Caco-2 (cell line): ENCODE results near the gene CDS1. TPM values are rescaled to one million over a fixed set of nuclear protein-coding genes. Genes with fewer than 3 reads are reported as not detected.

Experiments
- BruUV-seq: library from RNA; stranded (reverse); fragments of 400-500 nt; replicated peaks from 2 replicates; lab custom pipeline; 2021; lab: Mats Ljungman, UMichigan
- CTCF ChIA-PET: fragments of 300-600 bp; sonication (Branson Sonifier 250); formaldehyde crosslinking; loops from one replicate; lab custom pipeline; 2022; ENCODE audit warnings: antibody characterized with exemption; lab: Charles Lee
- POLR2A ChIA-PET: fragments of 300-600 bp; sonication (Branson Sonifier 250); formaldehyde crosslinking; loops from one replicate; lab custom pipeline; 2022; ENCODE audit warnings: antibody characterized with exemption; lab: Charles Lee
- DNase-seq, 2 experiments: peaks; one replicate each; pipeline versions ENCODE4 v3.0.0 to v3.0.0-alpha.2; 2020 to 2022
- H3K27me3 ChIP-seq: replicated peaks from 2 replicates; pipeline ENCODE4 v1.6.0; 2011; ENCODE audit warnings: low read length; ENCODE audit not compliant: control insufficient read depth, insufficient read depth
- H3K36me3 ChIP-seq: 2 replicates; pipeline ENCODE4 v1.5.1; 2011; ENCODE audit warnings: low read length; ENCODE audit not compliant: control insufficient read depth, insufficient read depth
- H3K4me1 ChIP-seq: fragments of 250-450 bp; sonication (Bioruptor Pico); 2 replicates; pipeline ENCODE4 v1.5.1; 2020; ENCODE audit warnings: mild to moderate bottlenecking
- H3K4me3 ChIP-seq: 2 replicates; pipeline ENCODE4 v1.5.1; 2011; ENCODE audit warnings: low read depth, mild to moderate bottlenecking, control low read depth, low read length
- H3K9me3 ChIP-seq: fragments of 250-450 bp; sonication (Bioruptor Pico); 2 replicates; pipeline ENCODE4 v1.5.1; 2020; ENCODE audit warnings: mild to moderate bottlenecking, moderate library complexity
- H3K27ac Mint-ChIP-seq: one replicate; pipeline ENCODE4 v1.8.0; 2022; ENCODE audit warnings: mixed read lengths; ENCODE audit not compliant: unreplicated experiment
- H3K27me3 Mint-ChIP-seq: one replicate; pipeline ENCODE4 v1.8.0; 2022; ENCODE audit warnings: mixed read lengths; ENCODE audit not compliant: insufficient read depth, unreplicated experiment
- H3K36me3 Mint-ChIP-seq: one replicate; pipeline ENCODE4 v1.8.0; 2022; ENCODE audit warnings: mild to moderate bottlenecking, mixed read lengths; ENCODE audit not compliant: insufficient read depth, unreplicated experiment
- H3K4me1 Mint-ChIP-seq: one replicate; pipeline ENCODE4 v1.8.0; 2022; ENCODE audit warnings: low read depth, mixed read lengths; ENCODE audit not compliant: unreplicated experiment
- H3K4me3 Mint-ChIP-seq: one replicate; pipeline ENCODE4 v1.8.0; 2022; ENCODE audit warnings: mild to moderate bottlenecking, moderate library complexity, mixed read lengths; ENCODE audit not compliant: unreplicated experiment
- H3K9me3 Mint-ChIP-seq: one replicate; pipeline ENCODE4 v1.8.0; 2022; ENCODE audit warnings: mixed read lengths; ENCODE audit not compliant: unreplicated experiment
- intact Hi-C: fragments of 100-400 bp; cut with micrococcal nuclease; formaldehyde crosslinking; loops from one replicate; pipeline ENCODE4 v1.10.0; 2022; ENCODE audit not compliant: unreplicated experiment
- total RNA-seq: library from RNA; stranded (reverse); gene quantifications from 2 replicates; pipeline ENCODE4 v1.2.3, GENCODE V29; 2022
- TF ChIP-seq, protein P1 (sequence below), 2 experiments: fragments of 200-600 bp in 1 of 2; IDR thresholded peaks; 1 replicate in 1 of 2; 2 replicates in 1 of 2; pipeline versions ENCODE4 v1.5.1 to v1.8.0; 2011 to 2022; ENCODE audit warnings: antibody characterized with exemption in 1 of 2, control low read depth in 1 of 2, inconsistent platforms in 1 of 2, low read depth in 1 of 2, low read length in 1 of 2, mild to moderate bottlenecking in 1 of 2, moderate library complexity in 1 of 2; ENCODE audit not compliant: insufficient read depth in 1 of 2, severe bottlenecking in 1 of 2, unreplicated experiment in 1 of 2

The CDS1 gene
- total RNA-seq, 1 experiment from 2014 or later: 18.1 TPM

DNA sequence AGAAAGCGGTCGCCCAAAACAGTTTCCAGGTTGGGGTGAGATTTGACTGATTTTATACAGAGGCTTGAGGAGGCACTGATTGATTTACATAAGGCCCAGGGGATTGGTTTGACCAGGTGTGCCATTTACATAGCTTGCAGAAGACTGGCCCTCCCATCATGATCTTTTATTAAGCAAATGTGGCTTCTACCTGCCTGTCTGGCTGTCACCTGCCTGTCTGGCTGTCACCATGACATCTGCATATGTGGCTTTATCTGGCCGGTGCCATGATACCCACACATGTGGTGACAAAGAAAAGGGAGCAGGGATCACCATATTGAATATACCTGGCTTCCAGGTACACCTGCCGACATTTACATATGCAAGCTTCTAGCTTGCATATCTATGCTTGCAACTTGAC, 17.0 kb upstream of the CDS1 start:
- Histone ChIP-seq H3K36me3 (no peaks in the 10 kb centered on the region), H3K9me3 (peaks cover 4% of the 10 kb centered on the region; the same call in 1 of the 2 replicates), H3K27me3 (no peaks in the 10 kb centered on the region; the same call in 1 of the 2 replicates), H3K4me3 (no peak overlapping the region), H3K4me1 (no peaks in the 10 kb centered on the region)
- DNase-seq: no peak
- intact Hi-C loops: no loop called here
- H3K9me3 Mint-ChIP-seq: no peaks in the 10 kb centered on the region
- TF ChIP-seq, protein P1, sequence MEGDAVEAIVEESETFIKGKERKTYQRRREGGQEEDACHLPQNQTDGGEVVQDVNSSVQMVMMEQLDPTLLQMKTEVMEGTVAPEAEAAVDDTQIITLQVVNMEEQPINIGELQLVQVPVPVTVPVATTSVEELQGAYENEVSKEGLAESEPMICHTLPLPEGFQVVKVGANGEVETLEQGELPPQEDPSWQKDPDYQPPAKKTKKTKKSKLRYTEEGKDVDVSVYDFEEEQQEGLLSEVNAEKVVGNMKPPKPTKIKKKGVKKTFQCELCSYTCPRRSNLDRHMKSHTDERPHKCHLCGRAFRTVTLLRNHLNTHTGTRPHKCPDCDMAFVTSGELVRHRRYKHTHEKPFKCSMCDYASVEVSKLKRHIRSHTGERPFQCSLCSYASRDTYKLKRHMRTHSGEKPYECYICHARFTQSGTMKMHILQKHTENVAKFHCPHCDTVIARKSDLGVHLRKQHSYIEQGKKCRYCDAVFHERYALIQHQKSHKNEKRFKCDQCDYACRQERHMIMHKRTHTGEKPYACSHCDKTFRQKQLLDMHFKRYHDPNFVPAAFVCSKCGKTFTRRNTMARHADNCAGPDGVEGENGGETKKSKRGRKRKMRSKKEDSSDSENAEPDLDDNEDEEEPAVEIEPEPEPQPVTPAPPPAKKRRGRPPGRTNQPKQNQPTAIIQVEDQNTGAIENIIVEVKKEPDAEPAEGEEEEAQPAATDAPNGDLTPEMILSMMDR (IDR thresholded peaks at IDR 0.05; ENCODE audit: insufficient read depth in 1 of 2, low read depth in 1 of 2, low read length in 1 of 2, severe bottlenecking in 1 of 2, unreplicated experiment in 1 of 2): no peak
- H3K36me3 Mint-ChIP-seq: no peaks in the 10 kb centered on the region
- H3K4me1 Mint-ChIP-seq: no peaks in the 10 kb centered on the region
- H3K27ac Mint-ChIP-seq: no peak overlapping the region
- H3K4me3 Mint-ChIP-seq: no peak overlapping the region
- POLR2A ChIA-PET: no interaction called here
- no peaks in the 10 kb centered on the region for H3K27me3 Mint-ChIP-seq
- CTCF ChIA-PET: no interaction called here
- BruUV-seq: no TSS peak

DNA sequence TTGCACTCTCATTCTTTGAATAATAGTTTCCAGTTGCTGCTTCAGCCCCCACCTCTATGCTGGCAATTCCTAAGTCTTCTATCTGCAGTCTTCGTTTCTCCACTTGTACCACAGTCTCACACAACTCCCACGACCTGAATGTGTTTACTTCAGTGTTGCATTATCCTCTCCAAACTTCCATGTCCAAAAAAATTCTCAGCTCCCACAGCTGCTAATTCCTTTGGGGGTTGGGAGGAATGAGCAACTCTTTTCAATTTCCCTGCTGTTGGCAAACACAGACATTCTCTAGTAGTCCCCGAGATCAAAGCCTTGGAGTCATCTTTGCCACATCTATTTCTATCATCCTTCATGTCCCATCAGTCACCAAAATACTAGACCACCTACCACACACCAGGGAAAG, 14.4 kb upstream of the CDS1 start:
- H3K4me1 Mint-ChIP-seq: no peaks in the 10 kb centered on the region
- no peaks in the 10 kb centered on the region for H3K9me3 Mint-ChIP-seq
- no peak overlapping the region for H3K4me3 Mint-ChIP-seq
- no peaks in the 10 kb centered on the region for H3K36me3 Mint-ChIP-seq
- no peaks in the 10 kb centered on the region for H3K36me3 ChIP-seq
- POLR2A ChIA-PET: interaction anchor here (0.7 kb wide), 1 partner anchor 483 kb away, joined by 8 read pairs; no protein-coding TSS in a partner anchor
- CTCF ChIA-PET: no interaction called here
- no peak overlapping the region for H3K27ac Mint-ChIP-seq
- H3K4me1 ChIP-seq: no peaks in the 10 kb centered on the region
- H3K27me3 ChIP-seq: no peaks in the 10 kb centered on the region; the same call in 1 of the 2 replicates
- H3K9me3 ChIP-seq: peaks cover 4% of the 10 kb centered on the region; the same call in 1 of the 2 replicates
- H3K27me3 Mint-ChIP-seq: no peaks in the 10 kb centered on the region
- no TSS peak for BruUV-seq
- no peak for DNase-seq
- intact Hi-C loops: no loop called here
- no peak overlapping the region for H3K4me3 ChIP-seq
- TF ChIP-seq, protein P1 (IDR thresholded peaks at IDR 0.05; ENCODE audit: insufficient read depth in 1 of 2, low read depth in 1 of 2, low read length in 1 of 2, severe bottlenecking in 1 of 2, unreplicated experiment in 1 of 2): no peak

DNA sequence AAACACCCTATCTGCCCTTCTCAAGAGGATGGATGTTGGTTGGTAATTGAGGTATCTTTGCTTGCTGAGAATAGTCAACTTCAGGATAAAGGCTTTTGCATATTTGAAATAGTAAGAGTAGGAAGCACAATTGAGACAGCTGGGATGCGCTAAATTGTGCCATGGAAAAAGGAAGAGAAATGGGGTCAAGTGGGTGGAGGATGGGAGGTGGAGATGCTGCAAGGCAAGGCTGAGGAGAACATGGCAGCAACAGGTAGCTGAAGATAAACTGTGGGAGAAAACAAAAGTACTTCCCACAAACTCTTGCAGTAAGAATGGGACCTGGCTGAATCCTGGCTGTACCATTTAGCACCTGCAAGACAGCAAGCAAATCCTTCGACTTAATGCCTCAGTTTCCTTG, 13.9 kb upstream of the CDS1 start:
- no TSS peak for BruUV-seq
- ChIA-PET CTCF (no interaction called here), POLR2A (no interaction called here)
- Histone ChIP-seq H3K9me3 (peaks cover 4% of the 10 kb centered on the region; the same call in 1 of the 2 replicates), H3K4me1 (no peaks in the 10 kb centered on the region), H3K4me3 (no peak overlapping the region), H3K36me3 (no peaks in the 10 kb centered on the region), H3K27me3 (no peaks in the 10 kb centered on the region; the same call in 1 of the 2 replicates)
- no peak overlapping the region for H3K4me3 Mint-ChIP-seq
- no peaks in the 10 kb centered on the region for H3K36me3 Mint-ChIP-seq
- TF ChIP-seq, protein P1 (IDR thresholded peaks at IDR 0.05; ENCODE audit: insufficient read depth in 1 of 2, low read depth in 1 of 2, low read length in 1 of 2, severe bottlenecking in 1 of 2, unreplicated experiment in 1 of 2): no peak
- no peaks in the 10 kb centered on the region for H3K27me3 Mint-ChIP-seq
- intact Hi-C loops: no loop called here
- no peaks in the 10 kb centered on the region for H3K9me3 Mint-ChIP-seq
- no peak overlapping the region for H3K27ac Mint-ChIP-seq
- DNase-seq: no peak
- no peaks in the 10 kb centered on the region for H3K4me1 Mint-ChIP-seq
